Measurements from ENCODE around the gene MAPK9. TPM values are rescaled to one million over a fixed set of nuclear protein-coding genes. Genes with fewer than 3 reads are reported as not detected.

The MAPK9 gene
- total and polyA plus RNA-seq, 9 of the 15 experiments (the other 6 are each of a cell fraction or from before 2014, with no cell fraction given): 4.8 to 58.0 (median 29.9) TPM

- H4K20me1 ChIP-seq (replicated peaks; ENCODE audit: control insufficient read depth, insufficient read depth, low read length): no peaks in the 10 kb centered on the region
- in situ Hi-C loops (cut with MboI) (loop anchor here (10.0 kb wide), 1 partner anchor 447 kb away; no protein-coding TSS in a partner anchor), intact Hi-C loops (cut with micrococcal nuclease) (loop anchor here (10.0 kb wide), 2 partner anchors 87 to 397 kb away; partner anchors contain the start of gene MAPK9)
- H3K4me2 ChIP-seq (ENCODE audit: insufficient read depth, low read length): no peak overlapping the region
- no peaks in the 10 kb centered on the region for H3K9me3 ChIP-seq (replicated peaks; ENCODE audit: control insufficient read depth, insufficient read depth, low read depth, low read length)
- no peaks in the 10 kb centered on the region for H3K79me2 ChIP-seq (ENCODE audit: control insufficient read depth, insufficient read depth, low read length)
- H3K27ac ChIP-seq (ENCODE audit: extremely low read depth, low read depth, low read length): no peak overlapping the region
- H3K9ac ChIP-seq (ENCODE audit: insufficient read depth in 1 of 2, low read depth in 2 of 2, low read length in 2 of 2): no peak overlapping the region
- H3K27me3 ChIP-seq (ENCODE audit: control insufficient read depth in 2 of 2, insufficient read depth in 2 of 2, low read length in 2 of 2): peaks cover 0 to 25% of the 10 kb centered on the region in 2 experiments; a peak in 2 of 5 replicates
- no TSS peak for BruUV-seq (replicated peaks)
- H3K9me1 ChIP-seq (ENCODE audit: control insufficient read depth, insufficient read depth, low read length): peaks cover 4% of the 10 kb centered on the region
- H3K4me1 ChIP-seq (replicated peaks in 1 of 2; ENCODE audit: control insufficient read depth in 2 of 2, insufficient read depth in 2 of 2, low read length in 2 of 2): peaks cover 8 to 37% of the 10 kb centered on the region in 2 experiments; a peak in 4 of 5 replicates
- no peak overlapping the region for H2AFZ ChIP-seq (ENCODE audit: low read depth, low read length)
- DNase-seq (ENCODE audit: extremely low read depth in 1 of 4, low spot score in 3 of 4) (no peak), FAIRE-seq (no peak), ATAC-seq (no peak)
- CTCF ChIA-PET (ENCODE audit: low intra/inter-chr PET ratio): no interaction called here
- POLR2A ChIA-PET: interaction anchor here (0.8 kb wide), 1 partner anchor 336 kb away, joined by 3 read pairs; no protein-coding TSS in a partner anchor
- WGBS (ENCODE audit: insufficient coverage, low coverage, missing lambda C conversion rate): 74% methylated on average over 13 of the region's 25 CpGs
- no peaks in the 10 kb centered on the region for H3K36me3 ChIP-seq (ENCODE audit: control insufficient read depth, insufficient read depth, low read length)
- no peak overlapping the region for H3K4me3 ChIP-seq
- TF ChIP-seq ZNF655 (CRISPR knock-in tag; IDR thresholded peaks at IDR 0.05) (no peak), ELF4 (CRISPR knock-in tag; IDR thresholded peaks at IDR 0.05) (no peak), POLR2B (IDR thresholded peaks at IDR 0.05; ENCODE audit: low read depth, partially characterized antibody) (no peak), POLR3A (IDR thresholded peaks at IDR 0.05; ENCODE audit: borderline replicate concordance, extremely low read depth, insufficient read depth, insufficient read length) (no peak), ESRRB (CRISPR knock-in tag; IDR thresholded peaks at IDR 0.05; ENCODE audit: borderline replicate concordance) (no peak), ZBTB49 (CRISPR knock-in tag; IDR thresholded peaks at IDR 0.05; ENCODE audit: borderline replicate concordance) (no peak), SP2 (IDR thresholded peaks at IDR 0.05; ENCODE audit: extremely low read depth, low read depth, low read length, poor library complexity, severe bottlenecking) (no peak), TRIM24 (IDR thresholded peaks at IDR 0.05) (no peak), TBL1XR1 (IDR thresholded peaks at IDR 0.05; ENCODE audit: low read length in 2 of 2) (no peak), PKNOX1 (IDR thresholded peaks at IDR 0.05) (no peak), ZNF212 (CRISPR knock-in tag; IDR thresholded peaks at IDR 0.05) (no peak), RFX7 (CRISPR knock-in tag; IDR thresholded peaks at IDR 0.05) (no peak), JUN (IDR thresholded peaks at IDR 0.05; ENCODE audit: borderline replicate concordance, low read depth, low read length) (no peak), JUN (CRISPR knock-in tag; IDR thresholded peaks at IDR 0.05; ENCODE audit: borderline replicate concordance) (no peak), POLR2A (conservative IDR thresholded peaks at IDR 0.05) (no peak), ARHGAP35 (IDR thresholded peaks at IDR 0.05; ENCODE audit: partially characterized antibody) (no peak), FOXK2 (conservative IDR thresholded peaks at IDR 0.05 in 1 of 2, IDR thresholded peaks at IDR 0.05 in 1 of 2; ENCODE audit: low read depth in 2 of 2) (no peak), MTA2 (IDR thresholded peaks at IDR 0.05; ENCODE audit: low read depth) (no peak), LARP7 (IDR thresholded peaks at IDR 0.05) (no peak)
These were observed 84.3 kb downstream of the MAPK9 start for GRCh38 chr5:180207593-180207992.

All from K562 (cell line).